ENCODE measurements around the gene RUNDC3A.

The RUNDC3A gene

DNA sequence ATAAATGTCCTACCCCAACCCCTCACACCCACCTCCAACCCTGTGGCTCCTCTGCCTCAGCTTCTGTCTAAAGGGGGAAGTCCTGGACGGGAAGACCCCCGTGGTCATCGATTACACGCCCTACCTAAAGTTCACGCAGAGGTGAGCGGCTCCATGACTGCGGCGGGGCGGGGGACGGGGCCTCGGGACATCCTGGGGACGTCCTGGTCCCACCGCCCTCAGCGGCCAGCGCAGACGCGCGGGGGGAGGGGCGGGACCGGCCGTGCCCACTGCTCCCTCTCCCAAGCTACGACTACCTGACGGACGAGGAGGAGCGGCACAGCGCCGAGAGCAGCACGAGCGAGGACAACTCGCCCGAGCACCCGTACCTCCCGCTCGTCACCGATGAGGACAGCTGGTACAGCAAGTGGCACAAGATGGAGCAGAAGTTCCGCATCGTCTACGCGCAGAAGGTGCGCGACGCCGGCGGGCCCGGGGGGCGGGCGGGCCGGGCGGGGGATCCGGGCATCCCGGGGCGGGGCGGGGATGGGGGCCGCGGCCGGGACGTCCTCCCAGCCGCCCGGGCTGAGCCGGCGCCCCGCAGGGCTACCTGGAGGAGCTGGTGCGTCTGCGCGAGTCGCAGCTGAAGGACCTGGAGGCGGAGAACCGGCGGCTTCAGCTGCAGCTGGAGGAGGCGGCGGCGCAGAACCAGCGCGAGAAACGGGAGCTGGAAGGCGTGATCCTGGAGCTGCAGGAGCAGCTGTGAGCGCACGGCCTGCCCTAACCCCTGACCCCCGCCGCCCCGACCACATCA is 6.7 kb downstream of the RUNDC3A start (continued):
- no peak for TF ChIP-seq YY2 (tag by site-specific recombination; IDR thresholded peaks at IDR 0.05)
- TF ChIP-seq SP3 (tag by site-specific recombination; IDR thresholded peaks at IDR 0.05) = peak; percentile 65; the same call in 1 of the 2 replicates

DNA sequence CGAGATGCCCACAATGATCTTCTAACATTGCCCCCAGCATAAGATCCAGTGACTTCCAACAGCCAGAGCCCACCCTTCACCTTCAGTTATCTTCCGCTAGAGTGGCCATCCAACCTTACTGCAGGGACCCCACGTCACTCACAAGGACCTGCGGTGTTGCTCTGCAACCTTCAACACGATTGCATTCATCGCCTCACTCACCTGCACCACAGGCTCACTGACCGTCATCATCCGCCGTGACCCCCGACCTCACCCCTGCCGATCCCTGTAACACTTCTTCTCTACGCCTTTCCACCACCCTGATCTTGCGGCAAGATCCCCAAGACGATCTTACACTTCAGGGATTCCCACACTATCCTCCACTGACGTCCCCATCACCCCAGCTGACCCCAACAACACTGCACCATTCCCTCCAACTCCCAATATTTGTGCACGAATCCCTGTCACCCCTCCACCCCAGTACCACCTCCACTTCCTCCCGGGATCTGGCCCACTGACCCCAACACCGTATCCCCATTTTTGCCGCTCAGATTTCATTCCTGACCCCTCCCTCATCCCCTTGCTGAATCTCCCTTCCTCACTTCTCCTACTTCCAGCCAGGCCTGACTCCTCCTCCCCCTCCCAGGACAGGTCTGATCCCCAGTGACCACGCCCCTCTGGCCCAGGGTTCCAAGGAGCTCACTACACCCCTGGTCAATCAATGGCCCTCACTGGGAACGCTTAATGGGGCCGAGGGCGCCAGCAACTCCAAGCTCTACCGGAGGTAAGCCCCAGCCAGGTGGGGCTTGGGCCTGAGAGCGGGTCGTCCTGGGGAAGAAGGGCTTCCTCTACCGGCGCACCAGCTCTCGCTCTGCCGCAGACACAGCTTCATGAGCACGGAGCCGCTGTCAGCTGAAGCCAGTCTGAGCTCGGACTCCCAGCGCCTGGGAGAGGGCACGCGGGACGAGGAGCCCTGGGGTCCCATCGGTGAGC is 7.6 kb downstream of the RUNDC3A start:
- CTCF ChIA-PET = interaction anchor here (0.5 to 2.1 kb wide), 8 partner anchors 15 to 252 kb away, joined by 3 to 10 read pairs (median 4); no protein-coding TSS in a partner anchor
- no peak for TF ChIP-seq ZNF211 (tag by site-specific recombination; IDR thresholded peaks at IDR 0.05; ENCODE audit: low read depth)
- no peak; the same call in 1 of the 2 replicates for TF ChIP-seq ZFHX2 (tag by site-specific recombination; conservative IDR thresholded peaks at IDR 0.05)
- TF ChIP-seq ZSCAN30 (tag by site-specific recombination; IDR thresholded peaks at IDR 0.05) = no peak
- TF ChIP-seq ZNF791 (tag by site-specific recombination; IDR thresholded peaks at IDR 0.05) = no peak
- TF ChIP-seq ZNF777 (tag by site-specific recombination; IDR thresholded peaks at IDR 0.05; ENCODE audit: borderline replicate concordance) = 0 out of 2 replicates have a peak, but pooled peaks have one; percentile 10
- no peak for TF ChIP-seq ZNF776 (tag by site-specific recombination; IDR thresholded peaks at IDR 0.05; ENCODE audit: borderline replicate concordance)
- TF ChIP-seq, protein P1, sequence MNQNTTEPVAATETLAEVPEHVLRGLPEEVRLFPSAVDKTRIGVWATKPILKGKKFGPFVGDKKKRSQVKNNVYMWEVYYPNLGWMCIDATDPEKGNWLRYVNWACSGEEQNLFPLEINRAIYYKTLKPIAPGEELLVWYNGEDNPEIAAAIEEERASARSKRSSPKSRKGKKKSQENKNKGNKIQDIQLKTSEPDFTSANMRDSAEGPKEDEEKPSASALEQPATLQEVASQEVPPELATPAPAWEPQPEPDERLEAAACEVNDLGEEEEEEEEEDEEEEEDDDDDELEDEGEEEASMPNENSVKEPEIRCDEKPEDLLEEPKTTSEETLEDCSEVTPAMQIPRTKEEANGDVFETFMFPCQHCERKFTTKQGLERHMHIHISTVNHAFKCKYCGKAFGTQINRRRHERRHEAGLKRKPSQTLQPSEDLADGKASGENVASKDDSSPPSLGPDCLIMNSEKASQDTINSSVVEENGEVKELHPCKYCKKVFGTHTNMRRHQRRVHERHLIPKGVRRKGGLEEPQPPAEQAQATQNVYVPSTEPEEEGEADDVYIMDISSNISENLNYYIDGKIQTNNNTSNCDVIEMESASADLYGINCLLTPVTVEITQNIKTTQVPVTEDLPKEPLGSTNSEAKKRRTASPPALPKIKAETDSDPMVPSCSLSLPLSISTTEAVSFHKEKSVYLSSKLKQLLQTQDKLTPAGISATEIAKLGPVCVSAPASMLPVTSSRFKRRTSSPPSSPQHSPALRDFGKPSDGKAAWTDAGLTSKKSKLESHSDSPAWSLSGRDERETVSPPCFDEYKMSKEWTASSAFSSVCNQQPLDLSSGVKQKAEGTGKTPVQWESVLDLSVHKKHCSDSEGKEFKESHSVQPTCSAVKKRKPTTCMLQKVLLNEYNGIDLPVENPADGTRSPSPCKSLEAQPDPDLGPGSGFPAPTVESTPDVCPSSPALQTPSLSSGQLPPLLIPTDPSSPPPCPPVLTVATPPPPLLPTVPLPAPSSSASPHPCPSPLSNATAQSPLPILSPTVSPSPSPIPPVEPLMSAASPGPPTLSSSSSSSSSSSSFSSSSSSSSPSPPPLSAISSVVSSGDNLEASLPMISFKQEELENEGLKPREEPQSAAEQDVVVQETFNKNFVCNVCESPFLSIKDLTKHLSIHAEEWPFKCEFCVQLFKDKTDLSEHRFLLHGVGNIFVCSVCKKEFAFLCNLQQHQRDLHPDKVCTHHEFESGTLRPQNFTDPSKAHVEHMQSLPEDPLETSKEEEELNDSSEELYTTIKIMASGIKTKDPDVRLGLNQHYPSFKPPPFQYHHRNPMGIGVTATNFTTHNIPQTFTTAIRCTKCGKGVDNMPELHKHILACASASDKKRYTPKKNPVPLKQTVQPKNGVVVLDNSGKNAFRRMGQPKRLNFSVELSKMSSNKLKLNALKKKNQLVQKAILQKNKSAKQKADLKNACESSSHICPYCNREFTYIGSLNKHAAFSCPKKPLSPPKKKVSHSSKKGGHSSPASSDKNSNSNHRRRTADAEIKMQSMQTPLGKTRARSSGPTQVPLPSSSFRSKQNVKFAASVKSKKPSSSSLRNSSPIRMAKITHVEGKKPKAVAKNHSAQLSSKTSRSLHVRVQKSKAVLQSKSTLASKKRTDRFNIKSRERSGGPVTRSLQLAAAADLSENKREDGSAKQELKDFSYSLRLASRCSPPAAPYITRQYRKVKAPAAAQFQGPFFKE (tag by site-specific recombination; IDR thresholded peaks at IDR 0.05; ENCODE audit: borderline replicate concordance) = no peak
- TF ChIP-seq, protein P2, sequence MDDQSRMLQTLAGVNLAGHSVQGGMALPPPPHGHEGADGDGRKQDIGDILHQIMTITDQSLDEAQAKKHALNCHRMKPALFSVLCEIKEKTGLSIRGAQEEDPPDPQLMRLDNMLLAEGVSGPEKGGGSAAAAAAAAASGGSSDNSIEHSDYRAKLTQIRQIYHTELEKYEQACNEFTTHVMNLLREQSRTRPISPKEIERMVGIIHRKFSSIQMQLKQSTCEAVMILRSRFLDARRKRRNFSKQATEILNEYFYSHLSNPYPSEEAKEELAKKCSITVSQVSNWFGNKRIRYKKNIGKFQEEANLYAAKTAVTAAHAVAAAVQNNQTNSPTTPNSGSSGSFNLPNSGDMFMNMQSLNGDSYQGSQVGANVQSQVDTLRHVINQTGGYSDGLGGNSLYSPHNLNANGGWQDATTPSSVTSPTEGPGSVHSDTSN (CRISPR knock-in tag; IDR thresholded peaks at IDR 0.05) = no peak
- TF ChIP-seq, protein P3, sequence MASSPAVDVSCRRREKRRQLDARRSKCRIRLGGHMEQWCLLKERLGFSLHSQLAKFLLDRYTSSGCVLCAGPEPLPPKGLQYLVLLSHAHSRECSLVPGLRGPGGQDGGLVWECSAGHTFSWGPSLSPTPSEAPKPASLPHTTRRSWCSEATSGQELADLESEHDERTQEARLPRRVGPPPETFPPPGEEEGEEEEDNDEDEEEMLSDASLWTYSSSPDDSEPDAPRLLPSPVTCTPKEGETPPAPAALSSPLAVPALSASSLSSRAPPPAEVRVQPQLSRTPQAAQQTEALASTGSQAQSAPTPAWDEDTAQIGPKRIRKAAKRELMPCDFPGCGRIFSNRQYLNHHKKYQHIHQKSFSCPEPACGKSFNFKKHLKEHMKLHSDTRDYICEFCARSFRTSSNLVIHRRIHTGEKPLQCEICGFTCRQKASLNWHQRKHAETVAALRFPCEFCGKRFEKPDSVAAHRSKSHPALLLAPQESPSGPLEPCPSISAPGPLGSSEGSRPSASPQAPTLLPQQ (tag by site-specific recombination; IDR thresholded peaks at IDR 0.05) = no peak
- TF ChIP-seq ZNF521 (tag by site-specific recombination; IDR thresholded peaks at IDR 0.05) = no peak
- TF ChIP-seq, protein P4, sequence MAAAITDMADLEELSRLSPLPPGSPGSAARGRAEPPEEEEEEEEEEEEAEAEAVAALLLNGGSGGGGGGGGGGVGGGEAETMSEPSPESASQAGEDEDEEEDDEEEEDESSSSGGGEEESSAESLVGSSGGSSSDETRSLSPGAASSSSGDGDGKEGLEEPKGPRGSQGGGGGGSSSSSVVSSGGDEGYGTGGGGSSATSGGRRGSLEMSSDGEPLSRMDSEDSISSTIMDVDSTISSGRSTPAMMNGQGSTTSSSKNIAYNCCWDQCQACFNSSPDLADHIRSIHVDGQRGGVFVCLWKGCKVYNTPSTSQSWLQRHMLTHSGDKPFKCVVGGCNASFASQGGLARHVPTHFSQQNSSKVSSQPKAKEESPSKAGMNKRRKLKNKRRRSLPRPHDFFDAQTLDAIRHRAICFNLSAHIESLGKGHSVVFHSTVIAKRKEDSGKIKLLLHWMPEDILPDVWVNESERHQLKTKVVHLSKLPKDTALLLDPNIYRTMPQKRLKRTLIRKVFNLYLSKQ (tag by site-specific recombination; IDR thresholded peaks at IDR 0.05; ENCODE audit: borderline replicate concordance) = no peak
- no peak for TF ChIP-seq ZNF555 (tag by site-specific recombination; conservative IDR thresholded peaks at IDR 0.05)
- TF ChIP-seq, protein P5, sequence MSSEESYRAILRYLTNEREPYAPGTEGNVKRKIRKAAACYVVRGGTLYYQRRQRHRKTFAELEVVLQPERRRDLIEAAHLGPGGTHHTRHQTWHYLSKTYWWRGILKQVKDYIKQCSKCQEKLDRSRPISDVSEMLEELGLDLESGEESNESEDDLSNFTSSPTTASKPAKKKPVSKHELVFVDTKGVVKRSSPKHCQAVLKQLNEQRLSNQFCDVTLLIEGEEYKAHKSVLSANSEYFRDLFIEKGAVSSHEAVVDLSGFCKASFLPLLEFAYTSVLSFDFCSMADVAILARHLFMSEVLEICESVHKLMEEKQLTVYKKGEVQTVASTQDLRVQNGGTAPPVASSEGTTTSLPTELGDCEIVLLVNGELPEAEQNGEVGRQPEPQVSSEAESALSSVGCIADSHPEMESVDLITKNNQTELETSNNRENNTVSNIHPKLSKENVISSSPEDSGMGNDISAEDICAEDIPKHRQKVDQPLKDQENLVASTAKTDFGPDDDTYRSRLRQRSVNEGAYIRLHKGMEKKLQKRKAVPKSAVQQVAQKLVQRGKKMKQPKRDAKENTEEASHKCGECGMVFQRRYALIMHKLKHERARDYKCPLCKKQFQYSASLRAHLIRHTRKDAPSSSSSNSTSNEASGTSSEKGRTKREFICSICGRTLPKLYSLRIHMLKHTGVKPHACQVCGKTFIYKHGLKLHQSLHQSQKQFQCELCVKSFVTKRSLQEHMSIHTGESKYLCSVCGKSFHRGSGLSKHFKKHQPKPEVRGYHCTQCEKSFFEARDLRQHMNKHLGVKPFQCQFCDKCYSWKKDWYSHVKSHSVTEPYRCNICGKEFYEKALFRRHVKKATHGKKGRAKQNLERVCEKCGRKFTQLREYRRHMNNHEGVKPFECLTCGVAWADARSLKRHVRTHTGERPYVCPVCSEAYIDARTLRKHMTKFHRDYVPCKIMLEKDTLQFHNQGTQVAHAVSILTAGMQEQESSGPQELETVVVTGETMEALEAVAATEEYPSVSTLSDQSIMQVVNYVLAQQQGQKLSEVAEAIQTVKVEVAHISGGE (tag by site-specific recombination; conservative IDR thresholded peaks at IDR 0.05; ENCODE audit: low read depth) = no peak
- no peak for TF ChIP-seq ZNF600 (tag by site-specific recombination; IDR thresholded peaks at IDR 0.05)
- TF ChIP-seq ZNF624 (tag by site-specific recombination; IDR thresholded peaks at IDR 0.05) = no peak
- no peak for TF ChIP-seq ZNF623 (tag by site-specific recombination; IDR thresholded peaks at IDR 0.05)
- no peak for TF ChIP-seq ZNF112 (tag by site-specific recombination; IDR thresholded peaks at IDR 0.05)

More for the DNA sequence above, 7.6 kb downstream of the RUNDC3A start:
- H3K4me3 ChIP-seq (ENCODE audit: low read depth, low read length) = peak overlapping the region; percentile 12
- H3K36me3 ChIP-seq (ENCODE audit: control insufficient read depth in 2 of 2, insufficient read depth in 1 of 2, low read length in 2 of 2) = peaks cover 0 to 25% of the 10 kb centered on the region in 2 experiments; a peak in 1 of 3 replicates
- peaks cover 4% of the 10 kb centered on the region; the same call in 1 of the 2 replicates for H3K4me1 ChIP-seq (ENCODE audit: control insufficient read depth, insufficient read depth, low read length)
- H3K9me3 ChIP-seq (ENCODE audit: control insufficient read depth, insufficient read depth, low read depth, low read length) = no peaks in the 10 kb centered on the region
- POLR2A ChIA-PET = interaction anchor here (0.5 to 6.5 kb wide), 12 partner anchors 8 to 124 kb away, joined by 3 to 38 read pairs (median 8); partner anchors contain the start of genes ATXN7L3, RUNDC3A, SLC25A39 and UBTF
- no peak overlapping the region for H3K27ac ChIP-seq (ENCODE audit: extremely low read depth, low read depth, low read length)
